GM23248 (cell line): ENCODE results near the gene PIP4K2C. TPM values are rescaled to one million over a fixed set of nuclear protein-coding genes. Genes with fewer than 3 reads are reported as not detected.

ENCODE experiments used
- DNase-seq: peaks from one replicate; pipeline ENCODE4 v3.0.0-alpha.2; 2015
- H2AFZ ChIP-seq: fragments of 200-600 bp; sonication (generic); 2 replicates; pipeline ENCODE4 v1.6.1; 2016; ENCODE audit warnings: antibody characterized with exemption
- H3F3A ChIP-seq: fragments of 200-600 bp; sonication (generic); 2 replicates; pipeline ENCODE4 v1.6.1; 2016; ENCODE audit warnings: mild to moderate bottlenecking, antibody characterized with exemption, mixed run types; ENCODE audit not compliant: insufficient read depth
- H3K27ac ChIP-seq: fragments of 200-600 bp; sonication (generic); 2 replicates; pipeline ENCODE4 v1.5.1; 2016; ENCODE audit warnings: mild to moderate bottlenecking
- H3K27me3 ChIP-seq: fragments of 200-600 bp; sonication (generic); replicated peaks from 2 replicates; pipeline ENCODE4 v1.6.1; 2016; ENCODE audit warnings: mild to moderate bottlenecking; ENCODE audit not compliant: insufficient read depth
- H3K36me3 ChIP-seq: fragments of 200-600 bp; sonication (generic); 2 replicates; pipeline ENCODE4 v1.6.1; 2016; ENCODE audit warnings: low read depth, mild to moderate bottlenecking
- H3K4me1 ChIP-seq: fragments of 200-600 bp; sonication (generic); 2 replicates; pipeline ENCODE4 v1.6.1; 2016; ENCODE audit warnings: mild to moderate bottlenecking; ENCODE audit not compliant: insufficient read depth
- H3K4me2 ChIP-seq: fragments of 200-600 bp; sonication (generic); one replicate; pipeline ENCODE4 v1.6.1; 2016; ENCODE audit warnings: mild to moderate bottlenecking; ENCODE audit not compliant: unreplicated experiment
- H3K4me3 ChIP-seq: fragments of 200-600 bp; sonication (generic); 2 replicates; pipeline ENCODE4 v1.5.1; 2016; ENCODE audit warnings: mild to moderate bottlenecking
- H3K79me2 ChIP-seq: fragments of 200-600 bp; sonication (generic); 2 replicates; pipeline ENCODE4 v1.6.1; 2016; ENCODE audit warnings: mild to moderate bottlenecking; ENCODE audit not compliant: insufficient read depth
- H3K9ac ChIP-seq: fragments of 200-600 bp; sonication (generic); 2 replicates; pipeline ENCODE4 v1.6.1; 2016; ENCODE audit warnings: mild to moderate bottlenecking
- H3K9me2 ChIP-seq: fragments of 200-600 bp; sonication (generic); 2 replicates; pipeline ENCODE4 v1.6.1; 2016; ENCODE audit warnings: mixed run types, mild to moderate bottlenecking, moderate library complexity; ENCODE audit not compliant: insufficient read depth
- H3K9me3 ChIP-seq: fragments of 200-600 bp; sonication (generic); one replicate; pipeline ENCODE4 v1.6.1; 2017; ENCODE audit warnings: low read depth
- H4K20me1 ChIP-seq: fragments of 200-600 bp; sonication (generic); 2 replicates; pipeline ENCODE4 v1.6.0; 2016; ENCODE audit not compliant: insufficient read depth
- EZH2 ChIP-seq: fragments of 200-600 bp; sonication (generic); IDR thresholded peaks from 2 replicates; pipeline ENCODE4 v1.6.1; 2018; ENCODE audit warnings: antibody characterized with exemption, mild to moderate bottlenecking; ENCODE audit not compliant: insufficient read depth, poor library complexity, severe bottlenecking
- EZH2phosphoT487 ChIP-seq: fragments of 200-600 bp; sonication (generic); IDR thresholded peaks from 2 replicates; pipeline ENCODE4 v1.6.1; 2018; ENCODE audit warnings: antibody characterized with exemption, moderate library complexity, mild to moderate bottlenecking, low read depth; ENCODE audit not compliant: insufficient read depth
- WGBS, 2 experiments: methylation state at CpG; one replicate each; pipeline ENCODE4 v1.1.6; 2015 to 2017; ENCODE audit warnings: low lambda C conversion rate in 2 of 2, low coverage in 1 of 2; ENCODE audit errors: missing lambda C conversion rate in 2 of 2; 5-methylcytosine and 5-hydroxymethylcytosine counted together
- in situ Hi-C: fragments of 300-500 bp; cut with MboI; formaldehyde crosslinking; loops from 2 replicates; pipeline ENCODE4 v1.15.0; 2020
- polyA plus RNA-seq: library from polyadenylated mRNA; unstranded; fragments of >200 nt; fragmentation: Nextera tagmentation; extraction: Ambion mirVana; gene quantifications from 2 replicates; pipeline ENCODE4 v1.2.1, GENCODE V29; 2016
- total RNA-seq: library from RNA; depleted of rRNA; stranded (reverse); fragments of >200 nt; shearing (Covaris generic); gene quantifications from 2 replicates; pipeline ENCODE4 v1.2.3, GENCODE V29; 2014

Gene PIP4K2C
- total and polyA plus RNA-seq, 2 experiments from 2014 or later, result 22.5 to 27.3 TPM

DNA sequence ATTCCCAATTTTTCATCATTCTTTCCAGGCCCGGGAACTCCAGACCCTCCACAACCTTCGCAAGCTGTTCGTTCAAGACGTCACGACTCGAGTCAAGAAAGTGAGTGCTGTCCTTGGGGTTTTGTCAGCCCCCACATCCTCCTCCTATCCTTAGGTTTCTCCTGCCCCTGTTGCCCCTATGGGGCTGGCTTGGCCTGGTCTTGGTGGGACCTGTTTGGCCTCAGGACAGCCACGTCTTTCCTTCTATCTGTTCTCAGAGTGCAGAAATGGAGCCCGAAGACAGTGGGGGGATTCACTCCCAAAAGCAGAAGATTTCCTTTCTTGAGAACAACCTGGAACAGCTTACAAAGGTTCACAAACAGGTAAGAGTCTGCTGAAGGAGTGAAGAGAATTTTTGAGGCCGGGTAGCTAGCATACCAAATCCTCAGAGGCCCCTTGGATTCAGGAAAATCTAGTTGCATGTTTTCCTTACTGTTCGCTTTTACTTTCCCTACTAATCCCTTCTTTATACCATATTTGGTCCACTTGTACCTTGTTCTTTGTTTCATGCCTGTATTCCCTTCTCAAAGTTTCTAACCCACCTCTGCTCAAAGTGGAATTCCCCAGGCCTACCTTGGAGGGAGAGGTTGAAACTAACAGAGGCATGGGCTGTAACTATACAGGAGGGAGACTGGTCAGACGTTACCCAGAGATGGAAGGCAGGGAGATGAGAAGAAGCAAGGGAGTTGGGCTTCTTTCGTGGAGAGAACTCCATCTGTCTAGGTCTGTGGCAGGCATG lies 12.8 kb upstream of the PIP4K2C start:
- TF ChIP-seq EZH2, result no peak
- TF ChIP-seq EZH2phosphoT487, result no peak
- H4K20me1 ChIP-seq, result no peaks in the 10 kb centered on the region
- WGBS, 2 experiments, result 81 to 85% methylated on average over 12 of the region's 12 CpGs

DNA sequence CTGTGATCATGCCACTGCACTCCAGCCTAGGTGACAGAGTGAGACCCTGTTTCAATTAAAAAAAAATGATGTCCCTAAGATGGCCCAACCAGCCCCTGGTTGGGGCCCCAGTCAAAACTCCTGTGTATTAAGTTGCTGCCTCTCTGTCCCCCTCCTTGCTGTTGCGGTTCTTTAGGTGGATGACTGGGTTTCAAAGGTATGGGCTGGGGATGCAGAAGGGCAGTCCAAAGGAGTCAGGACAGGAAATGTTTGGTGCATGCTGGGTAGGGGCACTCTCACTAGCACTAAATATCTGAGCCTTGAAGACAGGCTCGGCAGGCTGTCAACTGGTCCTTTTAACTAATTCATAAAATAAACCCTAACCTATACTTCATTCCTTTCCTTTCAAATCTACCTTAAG lies 12.0 kb upstream of the PIP4K2C start:
- H3K9ac ChIP-seq, result no peak overlapping the region
- H3F3A ChIP-seq, result no peaks in the 10 kb centered on the region
- no peaks in the 10 kb centered on the region for H3K9me2 ChIP-seq
- H3K27me3 ChIP-seq, result no peaks in the 10 kb centered on the region
- TF ChIP-seq EZH2 (no peak), EZH2phosphoT487 (no peak)
- DNase-seq, result peak; percentile 31
- H3K4me2 ChIP-seq, result no peak overlapping the region
- in situ Hi-C loops, result no loop called here
- H4K20me1 ChIP-seq, result no peaks in the 10 kb centered on the region
- no peak overlapping the region for H3K27ac ChIP-seq
- H3K79me2 ChIP-seq, result no peaks in the 10 kb centered on the region
- WGBS, 2 experiments, result 59 to 75% methylated on average over 2 of the region's 2 CpGs
- H3K9me3 ChIP-seq, result no peaks in the 10 kb centered on the region
- H3K4me1 ChIP-seq, result no peaks in the 10 kb centered on the region
- H3K36me3 ChIP-seq, result no peaks in the 10 kb centered on the region
- H3K4me3 ChIP-seq, result no peak overlapping the region
- no peak overlapping the region for H2AFZ ChIP-seq

More for the DNA sequence above, 12.8 kb upstream of the PIP4K2C start:
- Histone ChIP-seq H3F3A (no peaks in the 10 kb centered on the region), H3K79me2 (no peaks in the 10 kb centered on the region), H3K36me3 (no peaks in the 10 kb centered on the region), H3K27ac (no peak overlapping the region), H3K27me3 (no peaks in the 10 kb centered on the region), H3K4me2 (no peak overlapping the region), H3K4me1 (no peaks in the 10 kb centered on the region), H3K4me3 (no peak overlapping the region), H3K9me2 (no peaks in the 10 kb centered on the region), H3K9ac (no peak overlapping the region), H3K9me3 (no peaks in the 10 kb centered on the region), H2AFZ (no peak overlapping the region)
- no peak for DNase-seq
- in situ Hi-C loops, result no loop called here

GRCh38 chr12:57579677-57580465 lies 11.1 kb upstream of the PIP4K2C start:
- H3K27me3 ChIP-seq, result no peaks in the 10 kb centered on the region
- no peaks in the 10 kb centered on the region for H3K4me1 ChIP-seq
- no peaks in the 10 kb centered on the region for H4K20me1 ChIP-seq
- DNase-seq, result peak; percentile 3
- no peaks in the 10 kb centered on the region for H3K9me2 ChIP-seq
- H3K36me3 ChIP-seq, result no peaks in the 10 kb centered on the region
- H3K9me3 ChIP-seq, result no peaks in the 10 kb centered on the region
- no peak overlapping the region for H3K4me2 ChIP-seq
- in situ Hi-C loops, result no loop called here
- no peak overlapping the region for H3K9ac ChIP-seq
- TF ChIP-seq EZH2, result no peak
- TF ChIP-seq EZH2phosphoT487, result no peak
- 80% methylated on average over 8 of the region's 8 CpGs for WGBS, 2 experiments
- no peaks in the 10 kb centered on the region for H3F3A ChIP-seq
- H2AFZ ChIP-seq, result no peak overlapping the region
- H3K27ac ChIP-seq, result no peak overlapping the region
- no peak overlapping the region for H3K4me3 ChIP-seq
- no peaks in the 10 kb centered on the region for H3K79me2 ChIP-seq

DNA sequence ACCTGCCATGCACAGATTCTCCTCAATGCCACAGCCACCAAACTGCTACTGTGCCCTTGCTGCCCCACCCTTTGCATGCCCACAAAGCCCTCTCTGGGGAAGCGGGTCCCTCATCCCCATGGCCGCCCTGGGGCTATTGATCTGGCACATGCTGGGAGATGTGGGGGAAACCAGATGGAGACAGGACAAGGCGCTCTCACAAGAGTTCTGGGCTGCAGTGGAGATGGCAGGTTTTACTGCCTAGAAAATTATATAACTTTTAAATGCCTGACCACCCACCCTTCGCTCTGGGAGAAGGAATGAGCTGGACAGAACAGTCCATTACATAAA lies 10.6 kb upstream of the PIP4K2C start:
- WGBS, 2 experiments, result 82 to 87% methylated on average over 4 of the region's 4 CpGs
- Histone ChIP-seq H3K4me1 (no peaks in the 10 kb centered on the region), H3K27me3 (no peaks in the 10 kb centered on the region), H3K9me2 (no peaks in the 10 kb centered on the region), H3K4me3 (no peak overlapping the region), H3F3A (no peaks in the 10 kb centered on the region), H2AFZ (no peak overlapping the region), H3K9ac (no peak overlapping the region), H4K20me1 (no peaks in the 10 kb centered on the region), H3K9me3 (no peaks in the 10 kb centered on the region), H3K79me2 (no peaks in the 10 kb centered on the region), H3K27ac (no peak overlapping the region), H3K4me2 (no peak overlapping the region), H3K36me3 (no peaks in the 10 kb centered on the region)
- TF ChIP-seq EZH2phosphoT487 (no peak), EZH2 (no peak)
- no peak for DNase-seq
- in situ Hi-C loops, result no loop called here
